GM13977 (cell line): Measurements from ENCODE around the gene RAB25.
A peak's percentile ranks its signal among the peaks of the same experiment; 100 is the strongest.

Experiments used
- DNase-seq: peaks from one replicate; pipeline ENCODE4 v3.0.0; 2012; ENCODE audit warnings: low spot score
- CTCF ChIP-seq: IDR thresholded peaks from 2 replicates; pipeline ENCODE4 v1.5.1; 2012; ENCODE audit warnings: mild to moderate bottlenecking, control low read depth; ENCODE audit not compliant: insufficient read depth; ENCODE audit errors: extremely low read depth, missing control alignments
- in situ Hi-C: fragments of 300-500 bp; cut with MboI; formaldehyde crosslinking; loops from one replicate; pipeline ENCODE4 v1.12.0; 2022; ENCODE audit warnings: low sequenced_read_pairs, low pct_unique_long_range_greater_than_20kb, mixed read lengths, inconsistent platforms; ENCODE audit not compliant: unreplicated experiment

Gene RAB25

GRCh38 chr1:156077430-156077760 is 16.4 kb downstream of the RAB25 start:
- DNase-seq = no peak
- TF ChIP-seq CTCF = no peak
- in situ Hi-C loops = no loop called here

GRCh38 chr1:156078728-156079127 is 17.8 kb downstream of the RAB25 start:
- DNase-seq = no peak
- in situ Hi-C loops = no loop called here
- no peak for TF ChIP-seq CTCF

- in situ Hi-C loops = no loop called here
- no peak for DNase-seq
- TF ChIP-seq CTCF = no peak
These were observed 18.8 kb downstream of the RAB25 start for GRCh38 chr1:156079762-156080161.

- in situ Hi-C loops = no loop called here
- DNase-seq = no peak
- TF ChIP-seq CTCF = no peak
These were observed 19.4 kb downstream of the RAB25 start for GRCh38 chr1:156080241-156080862.

- TF ChIP-seq CTCF = no peak
- DNase-seq = no peak
- in situ Hi-C loops = no loop called here
These were observed 19.9 kb downstream of the RAB25 start for GRCh38 chr1:156080863-156081179.

GRCh38 chr1:156081180-156081916 is 20.4 kb downstream of the RAB25 start:
- DNase-seq = peak; percentile 44
- in situ Hi-C loops = no loop called here
- TF ChIP-seq CTCF = no peak
